GM12878 (cell line): Measurements from ENCODE around the gene PEX12. TPM values are rescaled to one million over a fixed set of nuclear protein-coding genes. Genes with fewer than 3 reads are reported as not detected.

Experiments
- ATAC-seq: fragments of 200-7000 bp; cut with Tn5 transposase; 3 replicates; pipeline ENCODE4 v1.9.1; 2020; ENCODE audit warnings: mild to moderate bottlenecking, moderate library complexity
- BruUV-seq: library from RNA; stranded (reverse); fragments of 400-500 nt; replicated peaks from 2 replicates; lab custom pipeline; 2021; lab: Mats Ljungman, UMichigan
- CTCF ChIA-PET: fragments of 300-600 bp; sonication (Branson Sonifier 250); formaldehyde crosslinking; extraction: SDS; loops from one replicate; lab custom pipeline; 2021; ENCODE audit warnings: inconsistent platforms; lab: Yijun Ruan, JAX
- POLR2A ChIA-PET: fragments of 350-600 bp; formaldehyde crosslinking; extraction: SDS; loops from one replicate; lab custom pipeline; 2021; ENCODE audit warnings: inconsistent platforms; lab: Charles Lee
- RAD21 ChIA-PET: fragments of 300-600 bp; sonication (Branson Sonifier 250); formaldehyde crosslinking; loops from one replicate; lab custom pipeline; 2023; ENCODE audit warnings: antibody characterized with exemption; ENCODE audit not compliant: unreplicated experiment; lab: Charles Lee
- SMC1A ChIA-PET: fragments of 300-600 bp; sonication (Branson Sonifier 250); formaldehyde crosslinking; loops from one replicate; lab custom pipeline; 2023; ENCODE audit not compliant: unreplicated experiment, uncharacterized antibody; lab: Charles Lee
- DNase-seq: peaks from one replicate; pipeline ENCODE4 v3.0.0-alpha.2; 2011; ENCODE audit warnings: low read depth, low spot score
- FAIRE-seq: peaks from 3 replicates; lab custom pipeline; 2011; peaks lifted over from hg19 to GRCh38; lab: Jason Lieb, UNC
- H2AFZ ChIP-seq: 2 replicates; pipeline ENCODE4 v1.6.0; 2011; ENCODE audit warnings: low read depth, low read length, control low read depth; ENCODE audit not compliant: control insufficient read depth
- H3K27ac ChIP-seq: 2 replicates; pipeline ENCODE4 v1.5.1; 2011; ENCODE audit warnings: control low read depth; ENCODE audit not compliant: control insufficient read depth, insufficient read depth
- H3K27me3 ChIP-seq, 2 experiments: replicated peaks in 1 of 2; 2 replicates each; pipeline versions ENCODE4 v1.6.0 to v1.6.1; 2011; ENCODE audit warnings: low read length in 1 of 2; ENCODE audit not compliant: control insufficient read depth in 2 of 2, insufficient read depth in 2 of 2
- H3K36me3 ChIP-seq, 2 experiments: 2 replicates each; pipeline ENCODE4 v1.5.1; 2011; ENCODE audit warnings: low read length in 1 of 2; ENCODE audit not compliant: control insufficient read depth in 2 of 2, insufficient read depth in 2 of 2
- H3K4me1 ChIP-seq: 2 replicates; pipeline ENCODE4 v1.6.1; 2011; ENCODE audit warnings: mild to moderate bottlenecking, low read length, moderate library complexity, mixed read lengths; ENCODE audit not compliant: control insufficient read depth, insufficient read depth
- H3K4me2 ChIP-seq: 2 replicates; pipeline ENCODE4 v1.6.0; 2011; ENCODE audit warnings: control low read depth; ENCODE audit not compliant: control insufficient read depth, insufficient read depth
- H3K4me3 ChIP-seq: fragments of 200-600 bp; sonication (generic); 2 replicates; pipeline ENCODE4 v1.5.1; 2016
- H3K79me2 ChIP-seq: 2 replicates; pipeline ENCODE4 v1.6.0; 2011; ENCODE audit warnings: low read length; ENCODE audit not compliant: control insufficient read depth, insufficient read depth
- H3K9ac ChIP-seq: 2 replicates; pipeline ENCODE4 v1.8.0; 2011; ENCODE audit warnings: low read length, control low read depth, mixed read lengths; ENCODE audit not compliant: control insufficient read depth, insufficient read depth
- H3K9me3 ChIP-seq: replicated peaks from 3 replicates; pipeline ENCODE4 v1.5.1; 2011; ENCODE audit warnings: mild to moderate bottlenecking, low read length; ENCODE audit not compliant: control insufficient read depth, insufficient read depth
- H4K20me1 ChIP-seq: 2 replicates; pipeline ENCODE4 v1.6.0; 2011; ENCODE audit not compliant: control insufficient read depth, insufficient read depth
- BCL11A ChIP-seq: IDR thresholded peaks from 2 replicates; pipeline ENCODE4 v1.6.1; 2011; ENCODE audit warnings: low read depth, low read length
- CTCF ChIP-seq, 3 experiments: IDR thresholded peaks in 2 of 3; conservative IDR thresholded peaks in 1 of 3; 2 replicates each; pipeline ENCODE4 v1.5.1; 2011; ENCODE audit warnings: low read depth in 3 of 3, low read length in 3 of 3, mild to moderate bottlenecking in 3 of 3, control low read depth in 2 of 3, moderate library complexity in 2 of 3, inconsistent platforms in 1 of 3, mixed read lengths in 1 of 3; ENCODE audit not compliant: control insufficient read depth in 2 of 3, insufficient read depth in 1 of 3; ENCODE audit errors: extremely low read depth in 1 of 3
- DPF2 ChIP-seq: fragments of 450-650 bp; IDR thresholded peaks from 2 replicates; pipeline ENCODE4 v1.6.1; 2017; ENCODE audit warnings: mild to moderate bottlenecking
- MEF2B ChIP-seq: fragments of 450-650 bp; IDR thresholded peaks from 2 replicates; pipeline ENCODE4 v1.6.1; 2018; ENCODE audit warnings: mild to moderate bottlenecking, moderate library complexity; ENCODE audit not compliant: partially characterized antibody, poor library complexity, severe bottlenecking
- MTA3 ChIP-seq: IDR thresholded peaks from 2 replicates; pipeline ENCODE4 v1.6.1; 2012; ENCODE audit warnings: low read length, inconsistent platforms, borderline replicate concordance
- NFYA ChIP-seq: IDR thresholded peaks from 2 replicates; pipeline ENCODE4 v1.6.1; 2011; ENCODE audit warnings: low read depth, mild to moderate bottlenecking, low read length, improper control_type of control experiment, borderline replicate concordance
- ZNF217 ChIP-seq: fragments of 450-650 bp; IDR thresholded peaks from 2 replicates; pipeline ENCODE4 v1.6.1; 2017; ENCODE audit warnings: antibody characterized with exemption, mild to moderate bottlenecking
- WGBS: methylation state at CpG from one replicate; pipeline ENCODE4 v1.1.6; 2016; ENCODE audit warnings: low lambda C conversion rate; ENCODE audit not compliant: insufficient replicate concordance, insufficient coverage; ENCODE audit errors: missing lambda C conversion rate; 5-methylcytosine and 5-hydroxymethylcytosine counted together
- in situ Hi-C: fragments of 300-500 bp; cut with MboI; formaldehyde crosslinking; loops from 9 replicates; pipeline ENCODE4 v1.14.3; 2018; ENCODE audit warnings: mixed read lengths
- intact Hi-C: fragments of 100-400 bp; cut with micrococcal nuclease; formaldehyde crosslinking; loops from one replicate; pipeline ENCODE4 v1.14.2; 2022; ENCODE audit not compliant: unreplicated experiment
- polyA plus RNA-seq, 11 experiments: library from polyadenylated mRNA; depleted of rRNA in 4 of 11; unstranded in 6 of 11; stranded (reverse) in 5 of 11; fragments of >200 nt; fragmentation: Nextera tagmentation in 4 of 11; fragmentation: Illumina TruSeq in 1 of 11; extraction: Ambion mirVana in 4 of 11; extraction: Trizol in 1 of 11; gene quantifications; 1 replicate in 1 of 11; 2 replicates in 10 of 11; pipeline versions ENCODE4 v1.2.1 to v1.2.3, GENCODE V29; 2011 to 2016; ENCODE audit warnings: inconsistent platforms in 2 of 11, missing spikeins in 2 of 11, low read depth in 1 of 11
- total RNA-seq, 4 experiments: library from RNA; depleted of rRNA in 3 of 4; stranded (reverse); fragments of >200 nt in 3 of 4; fragmentation: Illumina TruSeq in 1 of 4; extraction: Trizol in 1 of 4; gene quantifications; 2 replicates each; pipeline versions ENCODE4 v1.2.1 to v1.2.3, GENCODE V29; 2013 to 2021

The PEX12 gene
- total and polyA plus RNA-seq, 10 of the 15 experiments (the other 5 are each of a cell fraction or from before 2014, with no cell fraction given): 2.9 to 15.8 (median 4.6) TPM

- TF ChIP-seq BCL11A (no peak), MTA3 (no peak), NFYA (no peak), DPF2 (no peak), MEF2B (no peak), CTCF (IDR thresholded peaks at IDR 0.05 in 2 of 3, conservative IDR thresholded peaks at IDR 0.05 in 1 of 3; ENCODE audit: control insufficient read depth in 2 of 3, extremely low read depth in 1 of 3, insufficient read depth in 1 of 3, low read depth in 3 of 3, low read length in 3 of 3) (no peak), ZNF217 (no peak)
- TF ChIP-seq, all 136 proteins: peak for 0
- intact Hi-C loops: no loop called here
Observed at GRCh38 chr17:35627417-35627816, 49.0 kb upstream of the PEX12 start.

More at GRCh38 chr17:35627417-35627816, 49.0 kb upstream of the PEX12 start:
- SMC1A ChIA-PET: no interaction called here
- POLR2A ChIA-PET: no interaction called here
- Histone ChIP-seq H3K9me3 (no peaks in the 10 kb centered on the region), H3K79me2 (no peaks in the 10 kb centered on the region), H3K4me3 (no peak overlapping the region), H3K4me2 (no peak overlapping the region), H3K36me3 (peaks cover 2 to 14% of the 10 kb centered on the region in 2 experiments; a peak in 3 of 4 replicates), H3K4me1 (no peaks in the 10 kb centered on the region), H2AFZ (no peak overlapping the region), H3K27me3 (no peaks in the 10 kb centered on the region), H4K20me1 (no peaks in the 10 kb centered on the region), H3K9ac (no peak overlapping the region), H3K27ac (no peak overlapping the region)
- CTCF ChIA-PET: interaction anchor here (1.4 to 2.0 kb wide), 2 partner anchors 15 to 22 kb away, joined by 3 to 5 read pairs; no protein-coding TSS in a partner anchor
- no TSS peak for BruUV-seq
- ATAC-seq (no peak), DNase-seq (no peak), FAIRE-seq (no peak)
- RAD21 ChIA-PET: no interaction called here
- 74% methylated on average over 4 of the region's 4 CpGs for WGBS
- in situ Hi-C loops: loop anchor here (10.0 kb wide), 1 partner anchor 57 kb away; no protein-coding TSS in a partner anchor
